GM18519 (cell line): ENCODE measurements around the gene SGK1.
A peak's percentile ranks its signal among the peaks of the same experiment; 100 is the strongest.
"Not testable (repeated sequence)": the region's sequence is repeated elsewhere in the genome, so short reads cannot be mapped to it uniquely, and the experiment has no call there.

ENCODE experiments used
- ATAC-seq: cut with Tn5 transposase; IDR thresholded peaks from one replicate; pipeline ENCODE4 v1.9.1; 2021; ENCODE audit warnings: mild to moderate bottlenecking, moderate library complexity; ENCODE audit not compliant: unreplicated experiment, low FRiP score

Gene SGK1

GRCh38 chr6:134230940-134231339 lies 87.0 kb downstream of the SGK1 start:
- ATAC-seq = no peak

- no peak for ATAC-seq
Observed at GRCh38 chr6:134230087-134230700, 87.7 kb downstream of the SGK1 start.

- no peak for ATAC-seq
Observed at GRCh38 chr6:134229520-134229919, 88.4 kb downstream of the SGK1 start.

GRCh38 chr6:134223796-134224420 lies 94.0 kb downstream of the SGK1 start:
- no peak for ATAC-seq

- no peak for ATAC-seq
Observed at GRCh38 chr6:134221250-134221649, 96.7 kb downstream of the SGK1 start.

- ATAC-seq = no peak
Observed at GRCh38 chr6:134217798-134218140, 100.1 kb downstream of the SGK1 start.

- ATAC-seq = no peak
Observed at GRCh38 chr6:134217105-134217797, 100.7 kb downstream of the SGK1 start.

GRCh38 chr6:134216301-134217010 lies 101.5 kb downstream of the SGK1 start:
- no peak for ATAC-seq

GRCh38 chr6:134213410-134213809 lies 104.5 kb downstream of the SGK1 start:
- not testable (repeated sequence) for ATAC-seq

GRCh38 chr6:134211297-134211696 lies 106.6 kb downstream of the SGK1 start:
- ATAC-seq = no peak

GRCh38 chr6:134207421-134207820 lies 110.5 kb downstream of the SGK1 start:
- no peak for ATAC-seq

- no peak for ATAC-seq
Observed at GRCh38 chr6:134205366-134205765, 112.5 kb downstream of the SGK1 start.

- ATAC-seq = not testable (repeated sequence)
Observed at GRCh38 chr6:134204759-134205158, 113.2 kb downstream of the SGK1 start.

GRCh38 chr6:134204031-134204430 lies 113.9 kb downstream of the SGK1 start:
- no peak for ATAC-seq

- ATAC-seq = no peak
Observed at GRCh38 chr6:134201716-134202115, 116.2 kb downstream of the SGK1 start.

GRCh38 chr6:134199848-134200606 lies 117.9 kb downstream of the SGK1 start:
- no peak for ATAC-seq

GRCh38 chr6:134198093-134198492 lies 119.8 kb downstream of the SGK1 start:
- ATAC-seq = no peak

- not testable (repeated sequence) for ATAC-seq
Observed at GRCh38 chr6:134197685-134198084, 120.2 kb downstream of the SGK1 start.

GRCh38 chr6:134196568-134197193 lies 121.2 kb downstream of the SGK1 start:
- peak; percentile 68 for ATAC-seq

GRCh38 chr6:134195985-134196384 lies 121.9 kb downstream of the SGK1 start:
- ATAC-seq = no peak
